HG02642 (cell line): Measurements from ENCODE around the gene CYP19A1.
A peak's percentile ranks its signal among the peaks of the same experiment; 100 is the strongest.

ENCODE experiments used
- ATAC-seq: cut with Tn5 transposase; IDR thresholded peaks from one replicate; pipeline ENCODE4 v1.9.1; 2021; ENCODE audit warnings: mild to moderate bottlenecking; ENCODE audit not compliant: unreplicated experiment, poor library complexity

The CYP19A1 gene

GRCh38 chr15:51338496-51338895 is at the start of gene CYP19A1:
CYP19A1 (minus strand) TSS chr15:51338596; CDS start chr15:51242912, 95,684 bp downstream.
- ATAC-seq: no peak

GRCh38 chr15:51387699-51388041 is 49.3 kb upstream of the CYP19A1 start:
- ATAC-seq: no peak

DNA sequence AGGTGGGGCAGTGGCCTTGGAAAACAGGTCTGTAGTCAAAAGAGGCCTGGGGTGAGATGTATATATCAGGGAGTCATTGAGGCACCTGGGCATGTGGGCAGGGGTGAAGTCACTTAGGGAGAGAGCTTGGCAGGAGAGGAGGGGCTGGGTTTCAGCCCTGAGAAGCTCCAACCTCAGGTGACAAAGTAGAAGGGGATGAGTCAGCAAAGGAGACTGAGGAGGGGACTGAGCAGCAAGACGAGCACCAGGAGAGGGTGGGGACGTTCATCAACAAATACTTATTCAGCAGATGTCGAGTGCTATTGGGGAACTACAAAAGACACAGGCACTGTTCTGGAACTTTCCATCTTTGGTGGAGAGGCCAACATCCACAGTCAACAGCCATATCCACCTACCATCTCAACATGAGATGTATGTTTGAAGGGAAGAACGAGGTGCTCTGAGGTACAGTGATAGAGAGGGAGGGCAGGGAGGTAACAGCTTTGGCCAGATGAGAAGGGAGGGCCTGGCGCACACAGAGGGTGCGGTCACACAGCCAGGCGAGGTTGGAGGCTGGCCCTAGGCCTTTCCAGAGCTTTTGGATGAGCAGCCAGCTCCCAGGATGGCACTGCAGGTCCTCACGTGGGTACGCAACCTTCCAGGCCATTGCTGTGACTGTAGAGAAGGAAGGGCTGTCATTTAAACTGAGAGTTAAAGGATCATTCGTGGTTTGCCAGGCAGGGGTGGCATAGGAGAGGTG is 48.7 kb upstream of the CYP19A1 start:
- no peak for ATAC-seq

GRCh38 chr15:51386486-51386885 is 48.1 kb upstream of the CYP19A1 start:
- ATAC-seq: no peak

- ATAC-seq: no peak
These were observed 47.6 kb upstream of the CYP19A1 start for GRCh38 chr15:51386029-51386428.

DNA sequence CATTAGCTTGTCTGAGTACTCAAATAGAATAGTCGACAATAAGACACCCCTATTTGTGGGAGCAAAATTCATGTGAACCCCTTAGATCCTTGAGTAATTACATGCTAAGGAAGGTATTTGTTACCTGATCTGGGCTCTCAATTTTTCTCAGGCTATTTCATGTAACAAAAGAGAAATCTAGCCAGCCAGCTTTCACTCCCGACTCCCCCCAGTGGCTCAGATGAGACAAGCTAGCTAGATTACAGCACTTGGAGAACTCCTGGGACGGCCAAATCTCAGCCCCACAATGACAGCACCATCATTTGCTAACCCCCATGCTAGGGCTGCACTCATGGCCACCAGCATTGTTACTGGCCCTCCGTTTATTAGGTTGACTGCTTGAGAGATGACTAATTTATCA is 44.4 kb upstream of the CYP19A1 start:
- no peak for ATAC-seq

GRCh38 chr15:51380999-51381806 is 42.8 kb upstream of the CYP19A1 start:
- peak; percentile 80 for ATAC-seq

GRCh38 chr15:51379390-51379789 is 41.0 kb upstream of the CYP19A1 start:
- no peak for ATAC-seq

- no peak for ATAC-seq
These were observed 40.0 kb upstream of the CYP19A1 start for GRCh38 chr15:51378406-51378805.

DNA sequence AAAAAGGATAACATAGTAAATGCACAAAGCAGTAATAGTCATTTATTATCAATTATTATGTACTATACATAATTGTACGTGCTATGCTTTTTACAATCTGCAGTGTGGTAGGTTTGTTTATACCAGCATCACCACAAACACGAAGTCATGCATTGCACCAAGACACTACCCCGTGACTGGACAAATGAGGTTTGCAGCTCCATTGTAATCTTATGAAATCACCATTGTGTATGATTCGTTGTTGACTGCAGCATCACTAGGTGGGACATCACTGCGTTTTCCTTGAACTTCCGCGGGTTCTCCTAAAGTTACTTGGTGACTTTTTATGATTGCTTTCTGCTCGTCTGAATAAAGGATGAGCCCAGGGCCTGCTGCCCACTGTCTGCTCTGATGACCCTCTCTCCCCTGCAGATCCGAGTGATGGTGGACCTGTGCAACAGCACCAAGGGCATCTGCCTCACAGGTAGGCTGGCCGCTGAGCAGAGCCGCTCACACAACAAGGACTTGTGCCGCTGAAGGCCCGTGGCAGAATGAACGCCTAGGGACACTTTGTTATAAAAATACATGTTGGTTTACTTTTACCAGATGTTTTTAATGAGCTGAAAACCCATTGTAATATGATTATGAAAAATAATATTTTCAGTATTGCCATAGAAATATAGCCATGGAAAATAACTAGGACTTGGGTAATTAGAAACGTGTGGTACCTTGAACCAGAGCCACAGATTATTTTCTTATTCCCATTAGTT is 38.8 kb upstream of the CYP19A1 start:
- ATAC-seq: no peak

- no peak for ATAC-seq
These were observed 37.7 kb upstream of the CYP19A1 start for GRCh38 chr15:51375966-51376640.

GRCh38 chr15:51374131-51374530 is 35.7 kb upstream of the CYP19A1 start:
- ATAC-seq: no peak

- ATAC-seq: no peak
These were observed 32.9 kb upstream of the CYP19A1 start for GRCh38 chr15:51371266-51371665.

- no peak for ATAC-seq
These were observed 31.0 kb upstream of the CYP19A1 start for GRCh38 chr15:51369451-51369761.

- no peak for ATAC-seq
These were observed 30.5 kb upstream of the CYP19A1 start for GRCh38 chr15:51368751-51369450.

GRCh38 chr15:51368307-51368706 is 29.9 kb upstream of the CYP19A1 start:
- no peak for ATAC-seq

- ATAC-seq: no peak
These were observed 29.1 kb upstream of the CYP19A1 start for GRCh38 chr15:51367322-51367976.

DNA sequence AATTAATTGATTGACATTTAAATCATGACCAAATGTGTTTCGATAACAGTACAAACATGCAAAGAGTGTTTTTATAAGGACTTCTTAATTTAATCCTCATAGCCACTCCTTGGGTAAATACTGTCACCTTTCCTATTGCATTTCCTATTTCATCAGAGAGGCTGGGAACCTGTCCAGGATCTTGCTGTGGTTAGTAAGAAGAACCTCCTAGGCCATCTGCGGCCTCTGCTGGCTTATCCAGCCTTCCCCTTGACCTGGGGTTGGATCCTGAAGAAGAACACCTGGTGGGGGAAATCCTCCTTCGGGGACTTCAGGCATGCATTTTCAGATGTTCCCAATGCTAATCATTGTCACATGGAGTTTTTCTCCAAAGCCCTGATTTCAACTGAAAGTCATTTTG is 28.5 kb upstream of the CYP19A1 start:
- no peak for ATAC-seq

DNA sequence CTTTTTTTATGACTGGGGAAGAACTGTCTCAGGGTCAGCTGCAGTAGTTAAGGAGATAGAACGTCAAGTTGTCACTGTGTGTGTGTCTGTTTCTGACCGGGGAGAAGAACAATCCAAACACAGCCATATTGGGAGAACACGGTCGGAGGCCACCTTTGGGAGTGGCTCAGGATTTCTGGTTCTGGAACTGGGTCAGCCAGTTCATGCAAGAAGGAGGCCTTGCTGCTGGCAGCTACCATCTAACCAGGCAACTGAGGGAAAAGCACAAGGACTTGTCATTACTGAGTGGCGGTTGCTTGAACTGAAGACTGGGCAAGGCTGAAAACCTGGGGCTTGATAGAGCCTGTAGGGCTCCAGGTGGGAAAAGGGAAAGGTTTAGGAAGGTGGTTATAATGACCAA is 27.7 kb upstream of the CYP19A1 start:
- no peak for ATAC-seq

DNA sequence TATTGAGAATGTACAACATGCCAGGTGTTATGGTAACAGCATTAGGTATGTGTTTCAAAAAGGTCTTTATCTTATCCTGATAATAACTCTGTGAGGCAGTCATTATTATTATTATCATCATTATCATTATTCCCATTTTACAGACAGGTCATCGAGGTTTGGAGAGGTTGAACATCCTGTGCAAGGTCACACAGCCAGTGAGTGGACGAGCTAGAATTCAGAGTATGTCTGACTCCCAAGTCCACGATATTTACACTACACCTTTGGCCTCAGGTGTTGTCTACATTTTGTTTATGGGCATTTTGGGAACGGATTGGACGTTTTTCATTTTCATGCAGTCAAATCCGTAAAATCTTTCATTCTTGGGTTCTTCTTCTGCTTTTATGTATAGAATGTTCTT is 27.0 kb upstream of the CYP19A1 start:
- ATAC-seq: no peak
